HG03469 (cell line): ENCODE data around the gene EIF4EBP3.
"Not testable (repeated sequence)": the region's sequence is repeated elsewhere in the genome, so short reads cannot be mapped to it uniquely, and the experiment has no call there.

Experiments used
- ATAC-seq: cut with Tn5 transposase; IDR thresholded peaks from one replicate; pipeline ENCODE4 v1.9.1; 2021; ENCODE audit warnings: mild to moderate bottlenecking, moderate library complexity, moderate number of reproducible peaks; ENCODE audit not compliant: unreplicated experiment

EIF4EBP3 gene

GRCh38 chr5:140574165-140574564 lies 26.7 kb downstream of the EIF4EBP3 start:
- no peak for ATAC-seq

DNA sequence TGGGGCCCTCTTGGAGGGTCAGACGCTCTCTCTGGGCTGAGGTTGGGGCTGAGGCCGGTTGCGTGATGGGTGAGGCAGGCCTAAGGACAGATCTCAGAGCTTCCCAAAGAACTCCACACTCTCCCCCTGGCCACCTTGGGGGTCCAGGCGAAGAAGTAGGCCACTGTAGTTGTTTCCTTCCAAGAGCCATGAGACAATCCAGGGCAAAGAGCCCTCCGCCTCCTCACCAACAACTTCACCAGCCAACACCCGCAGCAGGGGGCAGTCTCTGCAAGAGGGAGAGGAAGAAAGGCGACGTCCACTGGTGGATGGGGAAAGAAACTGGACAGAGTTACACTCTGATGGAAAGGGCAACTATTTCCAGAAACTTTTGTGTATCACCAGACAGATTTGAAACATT lies 27.8 kb downstream of the EIF4EBP3 start:
- ATAC-seq, result no peak

GRCh38 chr5:140576776-140577201 lies 29.3 kb downstream of the EIF4EBP3 start:
- ATAC-seq, result no peak

- not testable (repeated sequence) for ATAC-seq
Measured at GRCh38 chr5:140579188-140579747, 31.8 kb downstream of the EIF4EBP3 start.

DNA sequence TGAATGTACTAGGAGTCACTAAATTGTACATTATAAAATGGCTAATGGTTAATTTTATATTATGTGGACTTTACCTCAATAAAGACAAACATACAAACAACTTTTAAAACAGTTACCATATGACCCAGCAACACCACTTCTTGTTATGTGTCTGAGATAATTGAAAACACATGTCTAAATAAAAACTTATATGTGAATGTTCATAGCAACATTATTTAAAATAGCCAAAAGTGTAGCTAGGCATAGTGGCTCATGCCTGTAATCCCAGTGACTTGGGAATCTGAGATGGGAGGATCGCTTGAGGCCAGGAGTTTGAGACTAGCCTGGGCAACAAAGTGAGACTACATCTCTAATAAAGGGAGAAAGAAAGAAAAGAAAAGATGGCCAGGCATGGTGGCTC lies 40.0 kb downstream of the EIF4EBP3 start:
- ATAC-seq, result no peak

DNA sequence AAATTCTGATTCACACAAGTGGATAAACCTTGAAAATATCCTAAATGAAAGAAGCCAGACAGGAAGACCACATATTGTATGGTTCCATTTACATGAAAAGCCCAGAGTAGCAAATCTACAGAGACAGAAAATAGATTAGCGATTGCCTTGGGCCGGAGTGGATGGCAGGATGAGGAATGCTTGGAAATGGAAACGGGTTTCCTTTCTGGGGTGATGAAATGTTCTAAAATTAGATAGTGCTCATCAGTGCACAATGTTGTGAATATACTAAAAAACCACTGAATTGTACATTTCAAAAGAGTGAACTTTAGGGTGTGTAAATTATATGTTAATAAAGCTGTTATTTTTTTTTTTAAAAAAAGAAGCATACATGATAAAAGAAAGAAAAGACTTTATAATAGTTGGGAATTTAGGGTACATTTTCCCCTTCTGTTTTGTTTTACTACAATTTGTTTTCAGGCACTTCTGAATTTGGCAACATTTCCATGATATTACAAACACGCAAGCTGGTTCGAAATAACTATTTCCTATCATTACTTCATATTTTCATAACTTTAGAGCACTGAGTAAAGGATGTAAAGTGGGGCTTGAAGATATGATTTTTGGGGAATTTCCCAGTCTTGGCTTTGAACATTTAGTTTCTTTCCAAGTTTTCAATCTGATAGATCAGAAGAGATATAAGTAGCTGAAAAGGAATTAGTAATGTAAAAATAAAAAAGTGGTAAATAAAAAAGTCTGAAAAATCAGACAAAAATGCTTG lies 41.0 kb downstream of the EIF4EBP3 start:
- no peak for ATAC-seq

- no peak for ATAC-seq
Measured at GRCh38 chr5:140590861-140591260, 43.4 kb downstream of the EIF4EBP3 start.

GRCh38 chr5:140591747-140592372 lies 44.4 kb downstream of the EIF4EBP3 start:
- ATAC-seq, result no peak

GRCh38 chr5:140593070-140593469 lies 45.6 kb downstream of the EIF4EBP3 start:
- not testable (repeated sequence) for ATAC-seq

GRCh38 chr5:140594169-140594568 lies 46.7 kb downstream of the EIF4EBP3 start:
- no peak for ATAC-seq

- no peak for ATAC-seq
Measured at GRCh38 chr5:140595538-140596300, 48.3 kb downstream of the EIF4EBP3 start.

- no peak for ATAC-seq
Measured at GRCh38 chr5:140596321-140596741, 48.9 kb downstream of the EIF4EBP3 start.

GRCh38 chr5:140598836-140599235 lies 51.4 kb downstream of the EIF4EBP3 start:
- no peak for ATAC-seq
